ENCODE measurements around the gene EMC7.
"Not testable (repeated sequence)": the region's sequence is repeated elsewhere in the genome, so short reads cannot be mapped to it uniquely, and the experiment has no call there.

The EMC7 gene

GRCh38 chr15:34101366-34102174 lies at the start of gene EMC7, which contains the start of gene PGBD4:
Gene EMC7 (minus strand): TSS chr15:34101862. CDS start chr15:34101839, 23 bp downstream.
Gene PGBD4 (plus strand): TSS chr15:34102083. CDS start chr15:34102532, 449 bp downstream.
- DNase-seq, result peak; percentile 99

GRCh38 chr15:34147371-34148140 lies 45.9 kb upstream of the EMC7 start:
- no peak for DNase-seq

DNA sequence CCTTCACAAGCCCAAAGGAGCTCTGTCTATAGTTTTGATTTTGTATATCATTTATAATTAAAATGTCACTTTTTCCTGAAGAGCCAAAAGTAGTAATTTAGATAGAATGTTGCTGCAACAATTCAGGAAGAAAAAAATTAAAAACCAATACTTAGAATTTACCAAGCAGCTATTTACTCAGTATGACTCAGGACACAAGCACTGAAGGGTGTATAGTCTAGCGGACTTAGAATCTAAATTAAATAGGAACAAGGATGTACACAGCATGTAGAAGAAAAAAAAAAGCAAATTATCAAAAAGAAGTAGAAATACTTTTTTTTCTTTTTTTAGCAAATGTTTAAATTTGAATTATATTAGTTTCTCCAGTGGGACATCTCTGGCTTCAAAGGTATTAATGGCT lies 31.8 kb upstream of the EMC7 start:
- no peak for DNase-seq

- no peak for DNase-seq
These were observed 31.2 kb upstream of the EMC7 start for GRCh38 chr15:34132881-34133280.

DNA sequence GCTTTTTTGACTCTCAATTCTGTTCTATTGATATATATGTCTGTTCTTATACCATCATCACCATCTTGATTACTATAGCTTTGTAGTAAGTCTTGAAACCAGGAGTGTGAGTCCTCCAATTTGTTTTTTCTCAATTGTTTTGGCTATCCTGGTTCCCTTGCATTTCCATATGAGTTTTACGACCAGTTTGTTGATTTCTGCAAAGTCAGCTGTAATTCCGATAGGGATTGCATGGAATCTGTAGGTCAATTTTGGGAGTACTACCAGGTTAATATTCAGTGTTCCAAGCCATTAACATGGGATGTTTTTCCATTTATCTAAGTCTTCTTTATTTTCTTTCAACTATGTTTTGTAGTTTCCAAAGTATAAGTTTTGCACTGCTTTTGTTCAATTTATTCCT lies 27.2 kb upstream of the EMC7 start:
- DNase-seq, result no peak

GRCh38 chr15:34126522-34126921 lies 24.9 kb upstream of the EMC7 start:
- DNase-seq, result no peak

- no peak for DNase-seq
These were observed 24.3 kb upstream of the EMC7 start for GRCh38 chr15:34125945-34126344.

GRCh38 chr15:34124651-34125050 lies 23.0 kb upstream of the EMC7 start:
- DNase-seq, result no peak

DNA sequence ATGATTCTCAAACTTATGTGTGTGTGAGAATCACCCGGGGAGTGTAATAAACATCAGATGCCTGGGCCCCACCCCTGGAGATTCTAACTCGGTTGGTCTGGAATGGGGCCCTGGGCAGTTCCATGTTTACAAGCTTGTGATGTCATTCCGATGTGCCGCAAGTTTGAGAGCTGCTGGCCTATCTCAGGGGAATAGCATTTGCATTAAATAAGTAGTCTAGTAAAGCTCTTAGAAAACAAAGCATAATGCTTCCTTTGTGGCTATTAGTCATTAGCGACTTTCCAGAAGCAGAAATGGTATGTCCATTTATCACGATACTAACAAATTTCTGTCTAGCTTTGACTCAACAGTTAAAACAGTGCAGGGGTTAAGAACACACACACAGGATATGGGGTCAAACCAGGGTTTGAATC lies 21.1 kb upstream of the EMC7 start:
- no peak for DNase-seq

DNA sequence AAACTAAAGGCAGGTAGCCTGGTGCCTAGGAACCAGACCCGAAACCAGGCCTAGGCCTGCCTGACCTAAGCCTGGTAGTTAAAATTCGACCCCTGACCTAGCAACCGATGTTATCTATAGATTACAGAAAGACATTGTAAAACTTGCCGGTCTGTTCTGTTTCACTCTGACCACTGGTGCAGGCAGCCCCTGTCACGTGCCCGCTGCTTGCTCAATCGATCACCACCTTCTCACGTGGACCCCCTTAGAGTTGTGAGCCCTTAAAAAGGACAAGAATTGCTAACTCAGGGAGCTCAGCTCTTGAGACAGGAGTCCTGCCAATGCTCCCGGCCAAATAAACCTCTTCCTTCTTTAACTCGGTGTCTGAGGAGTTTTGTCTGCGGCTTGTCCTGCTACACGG lies 20.1 kb upstream of the EMC7 start:
- not testable (repeated sequence) for DNase-seq

DNA sequence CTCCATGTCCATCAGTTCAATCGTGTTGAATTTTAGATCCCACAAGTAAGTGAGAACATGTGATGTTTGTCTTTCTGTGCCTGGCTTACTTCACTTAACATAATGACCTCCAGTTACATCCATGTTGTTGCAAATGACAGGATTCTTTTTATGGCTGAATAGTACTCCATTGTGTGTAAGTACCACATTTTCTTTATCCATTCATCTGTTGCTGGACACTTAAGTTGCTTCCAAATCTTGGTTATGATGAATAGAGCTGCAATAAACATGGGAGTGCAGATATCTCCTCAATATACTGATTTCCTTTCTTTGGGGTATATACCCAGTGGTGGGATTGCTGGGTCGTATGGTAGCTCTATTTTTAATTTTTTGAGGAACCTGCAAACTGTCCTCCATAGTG lies 18.8 kb upstream of the EMC7 start:
- DNase-seq, result not testable (repeated sequence)

DNA sequence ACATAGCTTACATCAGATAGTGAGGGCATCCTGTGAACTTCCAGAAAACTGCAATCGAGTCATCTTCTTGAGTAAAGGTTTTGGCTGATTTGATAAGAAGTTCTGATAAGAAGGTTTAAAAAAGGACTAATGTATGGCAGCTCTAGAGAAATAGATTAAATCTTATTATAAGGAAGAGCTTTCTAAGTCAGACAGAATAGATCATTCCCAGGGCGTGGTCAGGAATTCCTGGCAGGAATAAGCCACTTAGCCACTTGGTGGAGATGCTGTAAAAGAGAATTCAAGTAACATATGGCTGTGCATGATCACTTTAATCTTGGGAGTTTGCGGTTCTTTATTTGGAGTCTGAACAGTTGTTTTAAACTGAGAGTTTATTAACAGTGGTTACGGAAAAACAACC lies 17.6 kb upstream of the EMC7 start:
- DNase-seq, result no peak

GRCh38 chr15:34116620-34117019 lies 15.0 kb upstream of the EMC7 start:
- no peak for DNase-seq

GRCh38 chr15:34114739-34115138 lies 13.1 kb upstream of the EMC7 start:
- no peak for DNase-seq

GRCh38 chr15:34114215-34114614 lies 12.6 kb upstream of the EMC7 start:
- no peak for DNase-seq

DNA sequence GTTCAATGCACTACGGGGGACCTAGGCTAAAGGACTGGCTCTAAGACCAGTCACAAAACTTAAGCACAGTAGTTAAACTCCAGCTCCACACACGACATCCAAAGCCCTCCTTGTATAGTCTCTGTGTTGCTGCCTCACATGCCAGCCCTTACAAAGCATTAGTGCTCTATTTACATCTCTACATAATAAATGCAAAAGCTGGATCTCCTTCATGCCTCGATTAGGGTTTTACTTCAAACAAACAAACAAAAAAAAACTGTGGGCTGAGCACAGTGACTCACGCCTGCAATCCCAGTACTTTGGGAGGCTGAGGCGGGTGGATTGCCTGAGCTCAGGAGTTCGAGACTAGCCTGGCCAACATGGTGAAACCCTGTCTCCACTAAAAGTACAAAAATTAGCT lies 9.8 kb upstream of the EMC7 start:
- DNase-seq, result no peak

- DNase-seq, result no peak
These were observed 8.4 kb upstream of the EMC7 start for GRCh38 chr15:34109797-34110663.

DNA sequence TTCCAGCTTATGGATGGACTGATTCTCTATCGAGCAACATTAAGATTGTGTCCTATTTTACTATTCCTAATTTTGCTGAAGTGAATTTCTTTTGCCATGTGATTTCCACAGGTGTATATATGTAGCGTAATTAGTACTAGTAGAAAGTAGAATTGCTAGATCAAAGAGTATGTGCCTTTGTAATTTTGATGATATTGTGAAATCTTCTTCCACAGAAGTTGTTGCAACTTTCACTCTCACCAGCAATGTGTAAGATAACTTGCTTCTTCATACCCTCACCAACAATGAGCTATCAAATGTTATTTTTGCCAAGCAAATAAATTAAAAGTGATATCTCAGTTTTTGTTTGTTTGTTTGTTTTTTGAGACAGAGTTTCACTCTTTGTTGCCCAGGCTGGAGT lies 5.7 kb upstream of the EMC7 start:
- DNase-seq, result no peak

DNA sequence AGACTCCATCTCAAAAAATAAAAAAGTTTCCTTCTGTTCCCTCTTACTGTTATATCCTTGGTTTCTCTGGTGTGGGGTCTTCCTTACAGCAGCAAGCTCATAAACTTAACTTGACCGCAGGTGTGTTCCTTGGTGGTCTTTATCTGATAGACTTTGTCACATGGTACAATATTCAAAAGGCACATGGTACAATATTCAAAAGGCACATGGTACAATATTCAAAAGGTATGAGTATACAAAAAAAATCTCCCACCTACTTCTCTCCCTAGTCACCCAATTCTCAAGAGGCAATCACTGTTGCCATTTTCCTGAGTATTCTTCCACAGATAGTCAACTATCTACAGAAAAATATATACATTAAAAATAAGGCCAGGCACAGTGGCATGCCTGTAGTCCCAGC lies 4.8 kb upstream of the EMC7 start:
- DNase-seq, result no peak

DNA sequence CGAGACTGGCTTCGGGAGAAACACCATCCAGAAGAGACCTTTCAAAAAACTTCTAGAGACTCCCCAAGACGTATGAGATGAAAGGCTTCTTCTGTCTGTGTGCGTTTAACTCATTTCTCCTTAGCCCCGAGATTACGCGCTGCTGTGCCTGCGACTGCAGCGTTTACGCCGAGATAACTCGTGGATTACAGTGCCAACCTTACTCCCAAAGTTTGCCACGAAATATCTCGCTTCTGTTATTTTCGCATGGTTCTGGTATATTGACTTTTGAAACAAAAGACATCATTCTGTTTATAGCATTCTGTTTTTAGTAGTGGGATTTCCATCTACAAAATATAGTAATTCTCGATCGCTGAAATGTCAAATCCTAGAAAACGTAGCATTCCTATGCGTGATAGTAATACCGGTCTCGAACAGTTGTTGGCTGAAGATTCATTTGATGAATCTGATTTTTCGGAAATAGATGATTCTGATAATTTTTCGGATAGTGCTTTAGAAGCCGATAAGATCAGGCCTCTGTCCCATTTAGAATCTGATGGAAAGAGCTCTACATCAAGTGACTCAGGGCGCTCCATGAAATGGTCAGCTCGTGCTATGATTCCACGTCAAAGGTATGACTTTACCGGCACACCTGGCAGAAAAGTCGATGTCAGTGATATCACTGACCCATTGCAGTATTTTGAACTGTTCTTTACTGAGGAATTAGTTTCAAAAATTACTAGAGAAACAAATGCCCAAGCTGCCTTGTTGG lies 688 bp upstream of the EMC7 start:
- DNase-seq, result no peak

- no peak for DNase-seq
These were observed 1.7 kb downstream of the EMC7 start for GRCh38 chr15:34099914-34100313.

DNA sequence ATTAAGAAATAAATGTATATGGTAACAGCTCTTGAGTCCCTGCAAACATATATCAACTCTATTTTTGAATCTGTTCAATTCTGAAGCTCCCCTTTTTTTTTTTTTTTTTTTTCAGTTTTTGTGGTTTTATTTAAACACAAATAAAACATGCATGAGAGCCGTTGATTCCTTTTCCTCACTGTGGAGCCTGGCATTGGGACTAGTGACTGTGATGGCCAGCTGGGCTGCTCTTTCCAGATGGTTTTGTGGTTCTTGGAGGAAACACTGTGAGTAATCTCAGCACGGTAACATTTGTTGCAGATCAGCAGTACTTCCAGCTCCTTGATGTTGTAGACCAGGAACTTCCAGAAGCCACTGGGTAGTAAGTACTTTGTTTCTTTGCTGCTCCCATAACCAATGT lies 15.9 kb downstream of the EMC7 start:
- DNase-seq, result no peak
